Smooth muscle cell (in vitro differentiated cells): Measurements from ENCODE around the gene HOXB5. TPM values are rescaled to one million over a fixed set of nuclear protein-coding genes. Genes with fewer than 3 reads are reported as not detected.

Experiments
- DNase-seq: peaks from one replicate; lab custom pipeline; 2025; ENCODE audit not compliant: unreplicated experiment; lab: John Stamatoyannopoulos, UW
- H2AFZ ChIP-seq: fragments of 200-600 bp; sonication (generic); 2 replicates; pipeline ENCODE4 v1.6.0; 2016; ENCODE audit warnings: antibody characterized with exemption, low read depth, mild to moderate bottlenecking
- H3F3A ChIP-seq: fragments of 200-600 bp; sonication (generic); 2 replicates; pipeline ENCODE4 v1.6.0; 2017; ENCODE audit warnings: antibody characterized with exemption, low read depth
- H3K27ac ChIP-seq: fragments of 200-600 bp; sonication (generic); 2 replicates; pipeline ENCODE4 v1.5.1; 2016; ENCODE audit warnings: low read depth, mild to moderate bottlenecking
- H3K27me3 ChIP-seq: fragments of 200-600 bp; sonication (generic); 2 replicates; pipeline ENCODE4 v1.6.1; 2016; ENCODE audit warnings: low read depth, mild to moderate bottlenecking
- H3K36me3 ChIP-seq: fragments of 200-600 bp; sonication (generic); 2 replicates; pipeline ENCODE4 v1.5.1; 2016; ENCODE audit warnings: low read depth
- H3K4me1 ChIP-seq: fragments of 200-600 bp; sonication (generic); 2 replicates; pipeline ENCODE4 v1.5.1; 2016; ENCODE audit warnings: low read depth
- H3K4me2 ChIP-seq: fragments of 200-600 bp; sonication (generic); 2 replicates; pipeline ENCODE4 v1.6.0; 2016; ENCODE audit warnings: mild to moderate bottlenecking
- H3K4me3 ChIP-seq: fragments of 200-600 bp; sonication (generic); 2 replicates; pipeline ENCODE4 v1.5.1; 2016; ENCODE audit warnings: mild to moderate bottlenecking
- H3K79me2 ChIP-seq: fragments of 200-600 bp; sonication (generic); 2 replicates; pipeline ENCODE4 v1.6.0; 2016; ENCODE audit warnings: low read depth, mild to moderate bottlenecking
- H3K9ac ChIP-seq: fragments of 200-600 bp; sonication (generic); 2 replicates; pipeline ENCODE4 v1.6.0; 2016; ENCODE audit warnings: low read depth
- H3K9me3 ChIP-seq: fragments of 200-600 bp; sonication (generic); replicated peaks from 2 replicates; pipeline ENCODE4 v1.5.1; 2016; ENCODE audit warnings: low read depth
- H4K20me1 ChIP-seq: fragments of 200-600 bp; sonication (generic); 2 replicates; pipeline ENCODE4 v1.6.0; 2016; ENCODE audit warnings: low read depth
- CTCF ChIP-seq: fragments of 200-600 bp; sonication (generic); IDR thresholded peaks from 2 replicates; pipeline ENCODE4 v1.5.1; 2017; ENCODE audit warnings: borderline replicate concordance, mild to moderate bottlenecking, antibody characterized with exemption; ENCODE audit not compliant: insufficient read depth, poor library complexity, severe bottlenecking
- WGBS: methylation state at CpG from one replicate; pipeline ENCODE4 v1.1.7; 2016; ENCODE audit warnings: low lambda C conversion rate; 5-methylcytosine and 5-hydroxymethylcytosine counted together
- polyA plus RNA-seq: library from polyadenylated mRNA; unstranded; fragments of >200 nt; fragmentation: Nextera tagmentation; extraction: Ambion mirVana; gene quantifications from 2 replicates; pipeline ENCODE4 v1.2.1, GENCODE V29; 2016
- total RNA-seq: library from RNA; depleted of rRNA; stranded (reverse); fragments of >200 nt; gene quantifications from 2 replicates; pipeline ENCODE4 v1.2.3, GENCODE V29; 2014

HOXB5 gene
- total and polyA plus RNA-seq, 2 experiments from 2014 or later, result 0.49 to 1.8 TPM

- Histone ChIP-seq H3K4me3 (peak overlapping the region; percentile 25), H3K9ac (no peak overlapping the region), H3K4me2 (peak overlapping the region; percentile 98), H3K79me2 (peaks cover 26% of the 10 kb centered on the region), H4K20me1 (no peaks in the 10 kb centered on the region), H3F3A (peaks cover 30% of the 10 kb centered on the region), H2AFZ (no peak overlapping the region), H3K27ac (peak overlapping the region; percentile 93), H3K9me3 (no peaks in the 10 kb centered on the region), H3K4me1 (peaks cover 8% of the 10 kb centered on the region), H3K27me3 (peaks cover 9% of the 10 kb centered on the region), H3K36me3 (no peaks in the 10 kb centered on the region)
- DNase-seq, result no peak
- 27% methylated on average over 10 of the region's 10 CpGs for WGBS
- no peak for TF ChIP-seq CTCF
Observed at GRCh38 chr17:48546137-48546923, 47.2 kb downstream of the HOXB5 start.

GRCh38 chr17:48545539-48545938 lies 48.0 kb downstream of the HOXB5 start:
- Histone ChIP-seq H3K27ac (peak overlapping the region; percentile 93), H3K27me3 (peaks cover 6% of the 10 kb centered on the region), H3K9ac (peak overlapping the region; percentile 81), H3F3A (peaks cover 30% of the 10 kb centered on the region), H3K4me1 (peaks cover 15% of the 10 kb centered on the region), H3K4me2 (peak overlapping the region; percentile 98), H3K36me3 (no peaks in the 10 kb centered on the region), H3K4me3 (peak overlapping the region; percentile 72), H4K20me1 (no peaks in the 10 kb centered on the region), H3K9me3 (no peaks in the 10 kb centered on the region), H2AFZ (peak overlapping the region; percentile 26), H3K79me2 (peaks cover 32% of the 10 kb centered on the region)
- no peak for TF ChIP-seq CTCF
- no peak for DNase-seq
- 89% methylated on average over 1 of the region's 1 CpG for WGBS

GRCh38 chr17:48545022-48545375 lies 48.6 kb downstream of the HOXB5 start, which contains the start of gene HOXB2:
HOXB2 (minus strand) TSS chr17:48545109; CDS start chr17:48544911, 198 bp downstream.
- Histone ChIP-seq H3K4me2 (peak within 1 kb of the TSS; percentile 98), H3K27me3 (peaks cover 1% of the 10 kb centered on the region), H3K9me3 (no peaks in the 10 kb centered on the region), H4K20me1 (no peaks in the 10 kb centered on the region), H3K9ac (peak within 1 kb of the TSS; percentile 81), H3K27ac (peak within 1 kb of the TSS; percentile 93), H3K4me1 (peaks cover 15% of the 10 kb centered on the region), H3K79me2 (peaks cover 30% of the 10 kb centered on the region), H3F3A (peaks cover 29% of the 10 kb centered on the region), H3K4me3 (peak within 1 kb of the TSS; percentile 72), H3K36me3 (no peaks in the 10 kb centered on the region), H2AFZ (peak within 1 kb of the TSS; percentile 26)
- WGBS, result 19% methylated on average over 12 of the region's 12 CpGs
- no peak for DNase-seq
- TF ChIP-seq CTCF, result no peak
